GM12891 (cell line): ENCODE data around the gene TTC23.

Experiments
- PAX5 ChIP-seq: IDR thresholded peaks from 2 replicates; pipeline ENCODE4 v1.6.1; 2011; ENCODE audit warnings: low read length, moderate library complexity, mild to moderate bottlenecking; ENCODE audit not compliant: insufficient read depth, severe bottlenecking
- POLR2A ChIP-seq: IDR thresholded peaks from 2 replicates; pipeline ENCODE4 v1.6.1; 2011; ENCODE audit warnings: low read depth, low read length, control low read depth
- POLR2AphosphoS5 ChIP-seq: IDR thresholded peaks from 2 replicates; pipeline ENCODE4 v1.6.1; 2011; ENCODE audit warnings: low read depth, low read length, control low read depth
- SPI1 ChIP-seq: IDR thresholded peaks from 2 replicates; pipeline ENCODE4 v1.6.1; 2011; ENCODE audit warnings: low read depth, low read length, control low read depth
- TAF1 ChIP-seq: IDR thresholded peaks from 2 replicates; pipeline ENCODE4 v1.6.1; 2011; ENCODE audit warnings: low read depth, low read length, control low read depth

DNA sequence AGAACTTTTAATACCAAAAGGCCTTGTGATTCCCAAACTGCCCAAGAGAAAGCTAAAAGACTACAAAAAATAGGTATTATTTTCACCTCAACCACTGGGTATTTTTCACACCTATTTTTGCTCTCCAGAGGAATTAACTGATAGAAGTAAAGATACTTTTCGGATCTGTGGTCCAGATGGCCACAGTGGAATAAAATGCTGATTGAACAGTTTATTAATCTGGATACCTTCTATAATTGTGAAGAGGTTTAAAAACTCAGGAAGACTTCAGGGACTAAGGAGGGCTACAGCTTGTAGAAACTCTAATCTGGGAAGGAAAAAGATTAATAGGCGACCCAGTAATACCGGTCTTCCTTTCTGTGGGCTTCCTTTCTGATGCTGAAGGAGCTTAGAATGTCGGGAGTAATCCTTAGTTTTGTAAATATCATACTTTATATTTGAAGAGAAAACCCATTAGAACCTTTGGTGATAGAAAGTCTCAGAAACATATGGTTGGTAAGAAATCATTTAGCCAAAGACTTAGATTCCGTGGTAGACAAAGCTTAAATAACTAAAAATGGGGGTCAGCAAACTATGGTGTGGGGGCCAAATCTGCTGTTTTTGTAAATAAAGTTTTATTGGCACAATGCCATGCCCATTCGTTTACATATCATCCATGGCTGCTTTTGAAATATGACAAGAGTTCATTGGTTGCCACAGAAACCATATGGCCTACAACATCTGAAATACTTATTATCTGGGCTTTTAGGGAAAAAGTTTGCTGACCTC is 47.8 kb downstream of the TTC23 start:
- TF ChIP-seq POLR2A (no peak), TAF1 (no peak), POLR2AphosphoS5 (no peak), PAX5 (no peak), SPI1 (no peak)
